ENCODE measurements around the gene TMEM256. TPM values are rescaled to one million over a fixed set of nuclear protein-coding genes. Genes with fewer than 3 reads are reported as not detected.
A peak's percentile ranks its signal among the peaks of the same experiment; 100 is the strongest.

Gene TMEM256
- polyA plus RNA-seq, 6 donors from 2014 or later, result 73.4 to 90.2 (median 81.3) TPM

DNA sequence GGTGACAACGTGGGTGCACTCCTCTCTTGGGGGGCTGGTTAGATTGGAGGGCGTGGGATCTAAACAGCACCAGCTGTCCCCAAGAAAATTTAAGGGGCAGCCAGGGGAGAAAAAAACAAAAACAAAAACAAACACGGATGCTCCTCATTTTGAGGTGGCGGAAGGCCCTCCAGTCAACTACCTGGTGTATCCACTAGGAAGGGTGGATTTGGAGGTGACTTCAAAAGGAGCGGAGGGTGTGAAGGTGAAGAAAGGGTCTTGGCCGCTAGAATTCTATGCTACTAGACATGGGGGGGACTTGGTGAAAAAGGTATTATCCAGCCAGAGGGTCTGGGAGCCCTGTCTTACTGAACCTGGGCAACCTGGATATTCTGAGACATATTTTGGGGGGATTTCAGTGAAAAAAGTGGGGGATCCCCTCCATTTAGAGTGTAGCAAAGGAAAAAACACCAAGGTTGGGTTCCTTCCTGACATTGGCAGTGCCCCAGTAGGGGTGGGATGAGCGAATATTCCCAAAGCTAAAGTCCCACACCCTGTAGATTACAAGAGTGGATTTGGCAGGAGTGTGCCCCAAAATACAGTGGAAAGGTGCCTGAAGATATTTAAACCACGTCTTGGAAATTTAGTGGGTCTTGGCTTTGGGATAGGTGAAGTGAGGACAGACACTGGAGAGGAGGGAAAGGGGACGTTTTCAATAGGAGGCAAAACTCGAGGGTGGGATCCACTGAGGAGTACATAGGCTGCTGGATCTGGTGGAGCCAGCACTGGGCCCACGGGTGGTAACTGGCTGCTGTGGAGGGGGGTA, 35.0 kb upstream of the TMEM256 start:
- Mint-ChIP-seq H3K4me1 (peaks cover 34 to 57% (median 55%) of the 10 kb centered on the region in 3 donors), H3K27me3 (peaks cover 32 to 59% (median 58%) of the 10 kb centered on the region in 3 donors), H3K36me3 (peaks cover 0 to 32% of the 10 kb centered on the region in 2 donors), H3K9me3 (no peaks in the 10 kb centered on the region), H3K27ac (peak overlapping the region in 4 of 6 donors; percentile 57 to 86 (median 71)), H3K4me3 (peak overlapping the region; percentile 67 to 94 (median 84))
- ATAC-seq (ENCODE audit: low read depth in 2 of 2), result no peak
- DNase-seq, result no peak

DNA sequence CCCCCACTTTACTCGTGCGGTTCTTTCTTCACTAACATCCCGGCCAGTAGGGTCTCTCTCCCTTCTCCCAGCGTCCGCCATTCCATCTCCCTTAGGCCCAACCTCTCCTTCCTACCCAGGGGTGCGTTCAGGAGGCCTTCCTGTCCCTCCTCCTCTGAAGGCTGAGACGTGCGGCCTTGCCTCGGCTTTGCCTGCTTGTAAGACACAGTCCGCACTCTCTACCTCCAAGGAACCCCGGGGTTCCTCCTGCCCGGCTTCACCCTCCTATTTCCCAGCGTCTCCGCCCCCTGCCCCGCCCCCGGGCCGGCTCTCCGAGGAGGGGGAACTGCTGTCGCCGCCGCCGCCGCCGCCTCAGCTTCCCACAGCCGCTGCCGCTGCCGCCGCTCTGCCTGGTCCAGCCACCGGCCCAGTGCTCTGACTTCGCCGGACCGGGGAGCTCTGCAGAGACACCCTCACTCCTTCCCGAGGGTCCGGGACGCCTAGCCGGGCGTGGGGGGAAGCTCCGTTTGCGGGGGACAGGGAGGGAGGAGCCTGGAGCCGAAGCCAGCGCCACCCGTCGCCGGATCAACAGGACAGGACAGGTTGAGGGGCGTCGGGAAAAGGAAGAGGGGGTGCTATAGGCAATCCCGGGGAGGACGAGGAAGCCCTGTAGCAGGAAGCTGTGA, 34.2 kb upstream of the TMEM256 start:
- Mint-ChIP-seq H3K9me3 (no peaks in the 10 kb centered on the region), H3K4me3 (peak overlapping the region; percentile 67 to 94 (median 84)), H3K27me3 (peaks cover 28 to 52% (median 50%) of the 10 kb centered on the region in 3 donors), H3K4me1 (peaks cover 31 to 55% (median 52%) of the 10 kb centered on the region in 3 donors), H3K27ac (peak overlapping the region in 4 of 6 donors; percentile 19 to 75 (median 64)), H3K36me3 (peaks cover 0 to 24% of the 10 kb centered on the region in 2 donors)
- DNase-seq (peak; percentile 61), ATAC-seq (ENCODE audit: low read depth in 2 of 2) (no peak)

DNA sequence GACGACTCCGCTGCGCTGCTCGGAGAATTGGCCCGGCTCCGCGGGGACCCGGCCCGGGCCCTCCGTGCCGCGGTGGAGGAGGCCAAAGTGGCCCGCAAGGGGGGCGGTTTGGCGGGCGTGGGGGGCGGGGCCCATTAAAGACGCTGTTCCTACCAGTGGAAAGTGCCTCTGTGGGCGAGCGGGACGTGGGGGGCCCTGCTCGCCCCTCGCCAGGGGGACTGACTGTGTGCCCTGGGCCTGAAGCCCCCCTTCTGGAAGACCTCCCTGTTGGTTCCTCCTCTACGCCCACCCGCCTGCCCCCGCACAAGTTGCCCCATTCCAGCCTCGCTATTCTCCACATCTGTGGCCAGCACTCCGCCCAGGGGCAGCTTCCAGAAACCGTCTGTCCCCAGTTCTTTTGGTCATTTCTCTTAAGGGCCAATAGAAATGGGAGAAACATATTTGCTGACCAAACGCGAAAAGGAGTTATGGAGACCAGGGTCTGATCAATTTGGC, 33.5 kb upstream of the TMEM256 start:
- H3K9me3 Mint-ChIP-seq, result no peaks in the 10 kb centered on the region
- peak overlapping the region; percentile 80 to 95 (median 86) for H3K4me3 Mint-ChIP-seq
- peaks cover 0 to 23% of the 10 kb centered on the region in 2 donors for H3K36me3 Mint-ChIP-seq
- H3K4me1 Mint-ChIP-seq, result peaks cover 31 to 55% (median 52%) of the 10 kb centered on the region in 3 donors
- H3K27me3 Mint-ChIP-seq, result peaks cover 26 to 45% (median 44%) of the 10 kb centered on the region in 3 donors
- DNase-seq (no peak), ATAC-seq (ENCODE audit: low read depth in 2 of 2) (no peak)
- peak overlapping the region in 4 of 6 donors; percentile 19 to 79 (median 54) for H3K27ac Mint-ChIP-seq

- H3K4me3 Mint-ChIP-seq, result peak overlapping the region; percentile 87 to 99 (median 95)
- peaks cover 20 to 38% (median 37%) of the 10 kb centered on the region in 3 donors for H3K27me3 Mint-ChIP-seq
- peak overlapping the region; percentile 79 to 98 (median 96) for H3K27ac Mint-ChIP-seq
- peaks cover 31 to 55% (median 52%) of the 10 kb centered on the region in 3 donors for H3K4me1 Mint-ChIP-seq
- peak; percentile 77 for DNase-seq
- ATAC-seq (ENCODE audit: low read depth in 2 of 2), result peak; percentile 54 to 62
- peaks cover 0 to 23% of the 10 kb centered on the region in 2 donors for H3K36me3 Mint-ChIP-seq
- no peaks in the 10 kb centered on the region for H3K9me3 Mint-ChIP-seq
Observed at GRCh38 chr17:7436556-7437368, 32.9 kb upstream of the TMEM256 start.

DNA sequence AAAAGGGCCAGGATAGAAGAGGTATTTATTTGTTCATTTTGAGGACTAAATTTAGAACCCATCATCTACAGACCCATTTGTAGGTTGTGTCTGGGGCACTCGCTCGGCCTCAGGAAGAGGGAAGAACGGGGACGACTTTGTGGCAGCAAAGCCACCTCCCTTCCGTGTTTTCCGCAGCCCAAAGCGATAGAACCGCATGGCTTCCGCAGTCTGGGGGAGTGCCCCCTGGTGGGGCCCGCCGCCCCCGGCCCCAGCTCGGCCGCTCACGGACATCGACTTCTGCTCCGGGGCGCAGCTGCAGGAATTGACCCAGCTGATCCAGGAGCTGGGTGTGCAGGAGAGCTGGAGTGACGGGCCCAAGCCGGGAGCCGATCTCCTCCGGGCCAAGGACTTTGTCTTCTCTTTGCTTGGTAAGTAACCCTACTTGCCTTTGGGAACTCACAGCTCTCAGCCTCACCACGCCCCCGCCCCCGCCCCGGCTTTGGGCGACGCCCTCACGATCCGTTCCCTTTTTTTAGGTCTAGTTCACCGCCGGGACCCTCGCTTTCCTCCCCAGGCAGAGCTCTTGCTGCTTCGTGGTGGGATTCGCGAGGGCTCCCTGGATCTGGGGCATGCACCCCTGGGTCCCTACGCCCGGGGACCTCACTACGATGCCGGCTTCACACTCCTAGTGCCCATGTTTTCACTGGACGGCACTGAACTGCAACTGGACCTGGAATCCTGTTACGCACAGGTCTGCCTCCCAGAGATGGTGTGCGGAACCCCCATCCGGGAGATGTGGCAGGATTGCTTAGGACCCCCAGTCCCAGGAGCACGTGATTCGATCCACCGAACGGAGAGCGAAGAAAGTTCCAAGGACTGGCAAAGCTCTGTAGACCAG, 32.0 kb upstream of the TMEM256 start:
- ATAC-seq (ENCODE audit: low read depth in 2 of 2) (peak; percentile 27 to 29), DNase-seq (no peak)
- no peaks in the 10 kb centered on the region for H3K9me3 Mint-ChIP-seq
- peaks cover 0 to 23% of the 10 kb centered on the region in 2 donors for H3K36me3 Mint-ChIP-seq
- H3K27me3 Mint-ChIP-seq, result peaks cover 12 to 30% (median 30%) of the 10 kb centered on the region in 3 donors
- H3K4me1 Mint-ChIP-seq, result peaks cover 31 to 52% (median 50%) of the 10 kb centered on the region in 3 donors
- peak overlapping the region; percentile 87 to 99 (median 95) for H3K4me3 Mint-ChIP-seq
- H3K27ac Mint-ChIP-seq, result peak overlapping the region; percentile 87 to 98 (median 98)

DNA sequence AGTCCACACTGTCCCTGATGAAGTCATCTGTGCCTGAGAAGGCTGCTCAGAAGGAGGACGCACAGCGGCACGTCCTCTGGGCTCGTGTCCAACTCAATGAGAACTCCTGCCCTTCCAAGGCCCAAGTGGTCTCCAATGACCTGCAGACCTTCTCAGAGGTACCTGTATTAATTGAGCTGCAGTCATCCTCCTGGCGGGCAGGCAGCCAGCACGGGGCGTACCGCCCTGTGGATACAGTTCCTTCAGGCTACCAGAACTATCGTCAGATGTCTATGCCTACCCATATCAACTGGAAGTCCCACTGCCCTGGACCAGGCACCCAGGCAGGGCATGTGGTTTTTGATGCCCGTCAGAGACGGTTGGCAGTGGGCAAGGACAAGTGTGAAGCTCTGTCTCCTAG, 28.4 kb upstream of the TMEM256 start:
- Mint-ChIP-seq H3K4me1 (peaks cover 7 to 20% (median 18%) of the 10 kb centered on the region in 3 donors), H3K27ac (no peak overlapping the region), H3K27me3 (no peaks in the 10 kb centered on the region), H3K9me3 (no peaks in the 10 kb centered on the region), H3K36me3 (no peaks in the 10 kb centered on the region), H3K4me3 (peak overlapping the region in 3 of 8 donors; percentile 16 to 55 (median 51))
- no peak for ATAC-seq (ENCODE audit: low read depth in 2 of 2)
- no peak for DNase-seq

DNA sequence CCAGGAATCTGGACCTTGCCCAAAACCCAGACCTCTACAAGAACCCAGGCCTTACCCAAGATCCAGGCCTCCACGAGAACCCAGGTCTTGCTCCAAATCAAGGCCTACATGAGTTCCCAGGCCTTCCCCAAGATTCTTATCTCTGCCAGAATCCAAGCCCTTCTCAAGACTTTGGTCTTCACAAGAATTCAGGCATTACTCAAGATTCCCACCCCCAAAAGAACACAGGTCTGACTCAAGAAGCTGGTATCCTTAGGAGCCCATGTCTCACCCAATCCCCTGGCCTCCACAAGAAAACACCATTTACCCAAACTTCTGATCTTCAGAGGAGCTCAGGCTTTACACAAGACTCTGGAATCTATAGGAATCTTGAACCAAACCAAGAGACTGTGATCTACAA, 27.3 kb upstream of the TMEM256 start:
- no peak for ATAC-seq (ENCODE audit: low read depth in 2 of 2)
- Mint-ChIP-seq H3K36me3 (no peaks in the 10 kb centered on the region), H3K4me1 (peaks cover 3 to 13% (median 11%) of the 10 kb centered on the region in 3 donors), H3K27ac (no peak overlapping the region), H3K4me3 (no peak overlapping the region), H3K9me3 (no peaks in the 10 kb centered on the region), H3K27me3 (peaks cover 0 to 3% (median 0%) of the 10 kb centered on the region in 3 donors)
- no peak for DNase-seq

- H3K4me1 Mint-ChIP-seq, result no peaks in the 10 kb centered on the region
- no peaks in the 10 kb centered on the region for H3K9me3 Mint-ChIP-seq
- H3K27ac Mint-ChIP-seq, result peak overlapping the region in 1 of 6 donors; percentile 22
- H3K27me3 Mint-ChIP-seq, result peaks cover 0 to 10% (median 6%) of the 10 kb centered on the region in 3 donors
- no peaks in the 10 kb centered on the region for H3K36me3 Mint-ChIP-seq
- no peak for DNase-seq
- no peak overlapping the region for H3K4me3 Mint-ChIP-seq
- ATAC-seq (ENCODE audit: low read depth in 2 of 2), result no peak
Observed at GRCh38 chr17:7429722-7430121, 25.8 kb upstream of the TMEM256 start.

- ATAC-seq (ENCODE audit: low read depth in 2 of 2) (no peak), DNase-seq (no peak)
- Mint-ChIP-seq H3K4me3 (no peak within 1 kb of the TSS), H3K27me3 (peaks cover 0 to 13% (median 8%) of the 10 kb centered on the region in 3 donors), H3K4me1 (no peaks in the 10 kb centered on the region), H3K9me3 (no peaks in the 10 kb centered on the region), H3K36me3 (no peaks in the 10 kb centered on the region), H3K27ac (no peak within 1 kb of the TSS)
Observed at GRCh38 chr17:7428557-7428956, 24.7 kb upstream of the TMEM256 start, which contains the start of gene SPEM3. TSS of gene SPEM3 (plus strand) at chr17:7428857. CDS start at chr17:7428903, 46 bp downstream.

GRCh38 chr17:7427549-7427948, 23.7 kb upstream of the TMEM256 start:
- H3K27ac Mint-ChIP-seq, result no peak overlapping the region
- no peaks in the 10 kb centered on the region for H3K9me3 Mint-ChIP-seq
- H3K27me3 Mint-ChIP-seq, result peaks cover 0 to 13% (median 8%) of the 10 kb centered on the region in 3 donors
- H3K4me3 Mint-ChIP-seq, result no peak overlapping the region
- no peaks in the 10 kb centered on the region for H3K4me1 Mint-ChIP-seq
- DNase-seq (no peak), ATAC-seq (ENCODE audit: low read depth in 2 of 2) (no peak)
- H3K36me3 Mint-ChIP-seq, result no peaks in the 10 kb centered on the region

GRCh38 chr17:7426896-7427489, 23.1 kb upstream of the TMEM256 start:
- Mint-ChIP-seq H3K9me3 (no peaks in the 10 kb centered on the region), H3K36me3 (no peaks in the 10 kb centered on the region), H3K27me3 (peaks cover 0 to 13% (median 8%) of the 10 kb centered on the region in 3 donors), H3K27ac (no peak overlapping the region), H3K4me3 (no peak overlapping the region), H3K4me1 (no peaks in the 10 kb centered on the region)
- ATAC-seq (ENCODE audit: low read depth in 2 of 2) (no peak), DNase-seq (no peak)
